Stimulated activated naive CD8-positive, alpha-beta T cell treated with anti-CD3 and anti-CD28 coated beads, Interleukin-15, Interleukin-2, amounts not matched to agents 100 U/mL and 50 U/mL, for 24 hours (primary cell): Measurements from ENCODE around the gene SLC35F3.

Experiments
- ATAC-seq: fragments of 150-1000 bp; cut with Tn5 transposase; one replicate; pipeline ENCODE4 v1.10.0; 2021
- DNase-seq: peaks from one replicate; pipeline ENCODE4 v3.0.0; 2021

Gene SLC35F3

DNA sequence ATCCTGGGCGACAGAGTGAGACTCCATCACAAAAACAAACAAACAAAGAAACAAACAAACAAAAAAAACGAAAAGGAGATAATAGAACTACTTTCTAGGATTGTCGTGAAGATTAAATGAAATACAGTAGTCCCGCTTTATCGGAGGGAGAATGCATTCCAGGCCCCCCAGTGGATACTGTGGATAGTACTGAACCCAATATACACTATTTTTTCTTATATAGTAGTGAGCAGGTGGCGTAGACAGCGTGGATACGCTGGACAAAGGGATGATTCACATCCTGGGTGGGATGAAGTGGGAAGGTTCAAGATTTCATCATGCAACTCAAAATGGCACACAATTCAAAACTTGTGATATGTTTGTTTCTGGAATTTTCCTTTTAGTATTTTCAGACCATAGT is 8.0 kb downstream of the SLC35F3 start:
- DNase-seq (no peak), ATAC-seq (no peak)

DNA sequence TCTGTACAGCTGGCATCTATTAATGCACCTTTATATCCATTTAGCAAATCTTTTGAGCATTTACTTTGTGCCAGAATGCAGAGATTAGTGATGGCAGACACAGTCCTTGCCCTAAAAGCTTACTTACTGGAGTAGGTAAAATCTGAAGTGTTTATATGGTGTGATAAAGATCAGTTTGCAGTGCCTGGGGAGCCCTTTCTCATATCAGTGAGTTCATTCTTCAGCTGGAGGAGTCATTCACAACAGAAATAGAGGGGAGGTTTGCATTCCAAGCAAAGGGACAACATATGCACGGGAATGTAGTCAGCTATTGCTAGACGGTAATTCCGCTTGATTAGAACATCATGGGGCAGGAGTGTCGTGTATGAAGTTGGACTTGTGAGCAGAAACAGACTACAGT is 8.4 kb downstream of the SLC35F3 start:
- no peak for DNase-seq
- no peak for ATAC-seq

DNA sequence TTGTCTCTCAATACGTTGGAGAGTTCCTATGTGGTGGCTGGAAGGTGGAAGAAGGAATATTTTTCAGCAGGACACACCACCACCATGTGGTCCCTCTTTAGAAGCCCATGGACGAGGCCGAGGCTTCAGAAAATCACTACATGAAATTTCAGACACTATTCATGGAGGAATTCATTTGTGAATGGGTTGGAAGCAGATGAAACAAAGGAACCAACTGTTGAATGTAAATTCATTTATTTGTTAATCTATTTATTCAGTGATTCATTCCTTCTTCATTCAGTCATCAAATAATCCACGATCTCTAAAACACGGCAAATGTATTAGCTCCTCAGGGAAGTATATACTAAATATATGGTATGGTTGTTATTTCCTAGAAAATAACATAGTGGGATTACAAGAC is 12.2 kb downstream of the SLC35F3 start:
- DNase-seq (no peak), ATAC-seq (no peak)

DNA sequence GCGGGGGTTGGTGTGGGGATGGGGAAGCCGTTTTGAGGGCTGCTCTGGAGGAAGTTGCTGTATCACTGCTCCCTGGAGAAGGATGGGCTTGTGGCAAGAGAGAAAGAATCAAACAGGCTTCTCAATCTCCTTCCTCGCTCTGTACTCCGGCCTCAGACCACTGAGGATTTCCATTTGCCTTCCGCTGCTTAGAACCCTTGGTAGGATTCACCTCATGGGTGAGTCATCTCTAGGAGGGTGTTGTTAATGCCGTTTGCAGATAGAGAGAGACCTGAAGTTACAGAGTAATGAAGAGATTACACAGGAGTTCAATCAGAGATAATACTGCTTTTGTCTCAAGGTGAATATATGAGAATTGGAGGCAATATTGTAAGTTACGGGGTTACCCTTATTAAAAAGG is 15.3 kb downstream of the SLC35F3 start:
- DNase-seq (no peak), ATAC-seq (no peak)

DNA sequence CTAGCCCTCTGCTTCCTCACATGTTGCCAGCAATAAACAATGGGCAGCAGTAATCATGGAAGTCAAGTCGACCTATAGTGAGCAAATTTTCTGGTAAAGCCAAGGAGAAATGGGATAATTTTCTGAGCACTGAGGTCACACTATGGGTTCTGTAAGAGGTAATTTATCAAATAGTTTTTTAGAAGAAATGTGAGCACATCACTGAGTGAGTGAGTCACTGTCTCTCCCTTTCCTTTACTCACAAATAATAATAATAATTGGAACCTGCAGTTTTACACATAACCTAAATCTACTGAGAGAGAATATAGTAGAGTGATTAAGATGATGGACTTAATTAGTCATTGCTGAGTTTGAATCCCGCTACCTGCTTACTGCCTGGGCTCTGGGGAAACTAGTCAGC is 23.6 kb downstream of the SLC35F3 start:
- DNase-seq = no peak
- ATAC-seq = no peak

DNA sequence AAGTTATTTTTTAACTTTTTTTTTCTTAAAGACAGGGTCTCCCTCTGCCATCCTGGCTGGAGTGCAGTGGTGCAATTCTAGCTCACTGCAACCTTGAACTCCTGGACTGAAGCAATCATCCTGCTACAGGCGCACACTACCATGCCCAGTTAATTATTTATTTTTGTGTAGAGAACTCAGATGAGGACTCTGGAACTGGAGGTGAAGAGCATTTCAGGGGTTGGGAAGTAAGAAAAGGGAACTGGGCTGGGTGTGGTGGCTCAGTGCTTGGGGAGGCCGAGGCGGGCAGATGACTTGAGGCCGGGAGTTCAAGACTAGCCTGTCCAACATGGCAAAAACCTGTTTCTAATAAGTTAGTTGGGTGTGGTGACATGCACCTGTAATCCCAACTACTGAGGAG is 28.9 kb downstream of the SLC35F3 start:
- no peak for DNase-seq
- no peak for ATAC-seq

DNA sequence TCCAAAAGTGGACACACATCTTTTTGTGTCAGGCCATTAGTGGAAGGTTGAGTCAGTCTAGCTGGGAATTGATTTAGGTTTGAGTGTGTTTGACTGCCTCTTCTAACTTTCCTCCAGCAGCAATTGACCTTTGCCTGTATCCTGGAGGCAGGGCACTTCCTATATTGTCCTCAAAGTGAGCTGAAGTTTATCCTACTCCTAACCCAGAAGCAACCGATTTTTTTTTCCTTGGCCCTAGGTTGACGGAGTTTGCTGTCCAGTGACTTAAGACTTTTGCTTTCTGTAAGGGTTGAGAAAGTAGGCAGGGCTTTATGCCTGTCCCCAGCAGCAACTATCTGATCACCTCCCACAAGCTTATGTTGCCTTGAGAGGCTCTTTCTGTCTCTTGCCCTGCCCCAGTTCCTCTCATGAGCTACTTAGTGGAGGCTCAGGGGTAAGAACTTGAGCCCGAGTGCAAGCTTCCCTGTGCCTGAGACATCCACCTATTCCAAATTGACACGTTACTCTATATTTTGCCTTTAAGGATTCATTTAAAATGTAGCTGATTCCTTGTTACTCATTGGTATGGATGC is 30.9 kb downstream of the SLC35F3 start:
- DNase-seq = no peak
- ATAC-seq = no peak

DNA sequence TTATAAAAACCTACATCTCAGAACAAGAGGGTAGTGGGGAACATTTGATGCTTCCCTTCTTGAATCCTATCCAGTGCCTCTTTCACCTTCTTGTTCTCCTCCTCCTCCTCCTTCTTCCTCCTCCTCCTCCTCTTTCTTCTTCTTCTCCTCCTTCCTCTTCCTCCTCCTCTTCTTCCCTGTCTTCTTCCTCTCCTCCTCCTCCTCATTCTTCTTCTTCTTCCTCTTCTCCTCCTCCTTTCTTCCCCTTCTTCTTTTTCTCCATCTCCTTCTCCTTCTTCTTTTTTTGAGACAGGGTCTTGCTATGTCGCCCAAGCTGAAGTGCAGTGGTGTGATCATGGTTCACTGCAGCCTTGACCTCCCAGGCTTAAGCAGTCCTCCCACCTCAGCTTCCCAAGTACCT is 31.9 kb downstream of the SLC35F3 start:
- no peak for DNase-seq
- ATAC-seq = no peak

DNA sequence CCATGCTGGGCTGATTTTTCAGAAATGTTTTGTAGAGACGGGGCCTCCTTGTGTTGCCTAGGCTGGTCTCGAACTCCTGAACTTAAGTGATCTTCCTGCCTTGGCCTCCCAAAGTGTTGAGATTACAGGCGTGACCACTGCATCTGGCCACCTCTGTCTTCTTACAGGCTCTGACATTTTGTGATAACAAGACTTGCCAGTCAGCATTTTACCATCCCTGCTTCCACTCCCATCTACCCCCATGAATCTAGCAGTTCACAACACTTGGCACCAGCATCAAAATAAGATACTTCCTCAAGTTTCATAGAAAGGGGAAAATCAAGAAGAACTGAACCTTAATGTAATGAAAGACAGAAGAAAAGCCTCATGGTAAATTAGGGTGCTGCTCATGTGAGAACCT is 32.4 kb downstream of the SLC35F3 start:
- ATAC-seq (no peak), DNase-seq (no peak)

DNA sequence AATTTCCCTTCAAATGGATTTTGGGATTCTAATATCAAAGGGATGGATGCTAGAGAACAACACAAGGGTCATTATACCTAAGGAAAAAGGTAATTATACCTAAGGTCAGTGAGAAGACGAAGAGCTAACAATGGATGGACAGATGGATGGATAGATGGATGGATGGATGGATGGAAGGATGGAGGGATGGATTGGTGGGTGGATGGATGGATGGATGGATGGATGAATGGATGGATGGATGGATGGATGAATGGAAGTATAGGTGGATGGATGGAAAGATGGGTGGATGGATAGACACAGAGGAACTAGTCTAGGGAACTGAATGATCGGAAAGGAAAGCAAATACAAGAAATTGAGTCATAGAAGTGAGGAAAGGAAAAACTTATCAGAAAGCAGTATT is 34.0 kb downstream of the SLC35F3 start:
- no peak for DNase-seq
- no peak for ATAC-seq

DNA sequence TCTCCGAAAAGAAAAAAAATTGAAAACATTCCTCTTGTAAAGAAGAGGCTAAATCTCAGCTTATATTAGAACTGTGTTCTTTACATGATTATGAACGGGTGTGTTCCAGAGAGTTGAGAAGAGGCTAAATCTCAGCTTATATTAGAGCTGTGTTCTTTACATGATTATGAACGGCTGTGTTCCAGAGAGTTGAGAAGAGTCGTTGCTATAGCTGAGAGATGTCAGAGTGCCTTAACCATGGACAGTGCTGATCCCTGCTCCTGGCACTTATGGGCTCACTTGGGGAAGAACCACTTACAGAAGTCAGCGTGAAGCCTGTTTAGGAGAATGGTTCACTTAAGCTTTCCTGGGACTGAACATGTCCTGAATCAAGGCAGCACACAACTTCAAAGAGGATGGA is 35.0 kb downstream of the SLC35F3 start:
- DNase-seq = no peak
- no peak for ATAC-seq

DNA sequence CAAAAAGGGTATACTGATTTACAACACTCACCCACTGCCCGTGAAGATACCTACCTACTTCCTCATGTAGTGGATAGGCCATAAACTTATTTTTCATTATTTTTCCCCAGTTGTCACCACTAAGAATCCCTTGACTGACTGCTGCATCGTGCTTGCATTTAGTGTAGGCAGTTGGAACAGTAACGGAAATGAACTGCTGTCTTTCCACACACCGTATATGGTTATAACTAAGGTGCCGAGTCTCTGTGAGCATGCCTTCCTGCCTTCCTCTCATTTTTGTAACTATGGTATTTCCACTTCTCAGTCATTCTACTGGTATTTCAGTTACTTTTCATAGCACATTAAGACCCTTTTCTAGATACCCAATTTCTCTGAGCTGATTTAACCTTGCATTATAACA is 36.4 kb downstream of the SLC35F3 start:
- DNase-seq (no peak), ATAC-seq (no peak)

DNA sequence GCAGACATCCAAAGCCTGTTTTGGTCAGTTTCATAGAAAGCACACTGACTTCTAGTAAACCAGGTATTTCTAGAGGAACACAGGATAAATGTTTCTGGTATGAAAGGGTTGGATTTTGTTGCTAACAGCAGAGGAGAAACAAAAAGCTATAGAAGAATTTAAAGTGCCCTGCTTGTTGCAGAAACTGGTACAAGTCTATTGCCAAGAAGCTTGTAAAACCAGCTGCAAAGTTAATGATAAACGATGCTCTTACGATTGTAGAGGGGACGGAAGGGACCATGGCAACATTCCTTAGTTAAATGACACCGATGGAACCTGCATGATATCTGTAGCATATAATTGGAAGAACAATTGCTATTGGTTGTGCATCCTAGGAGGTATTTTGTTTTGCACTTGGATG is 40.1 kb downstream of the SLC35F3 start:
- DNase-seq (no peak), ATAC-seq (no peak)

DNA sequence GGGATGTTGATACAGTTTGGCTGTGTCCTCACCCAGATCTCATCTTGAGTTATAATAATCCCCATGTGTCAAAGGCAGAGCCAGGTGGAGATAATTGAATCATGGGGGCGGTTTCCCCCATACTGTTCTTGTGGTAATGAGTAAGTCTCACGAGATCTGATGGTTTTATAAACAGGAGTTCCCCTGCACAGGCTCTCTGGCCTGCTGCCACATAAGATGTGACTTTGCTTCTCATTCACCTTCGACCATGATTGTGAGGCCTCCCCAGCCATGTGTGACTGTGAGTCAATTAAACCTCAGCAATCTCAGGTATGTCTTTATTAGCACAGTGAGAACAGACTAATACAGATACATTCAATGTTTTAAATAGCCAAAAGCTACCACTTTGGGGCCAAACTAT is 41.1 kb downstream of the SLC35F3 start:
- DNase-seq (no peak), ATAC-seq (no peak)

DNA sequence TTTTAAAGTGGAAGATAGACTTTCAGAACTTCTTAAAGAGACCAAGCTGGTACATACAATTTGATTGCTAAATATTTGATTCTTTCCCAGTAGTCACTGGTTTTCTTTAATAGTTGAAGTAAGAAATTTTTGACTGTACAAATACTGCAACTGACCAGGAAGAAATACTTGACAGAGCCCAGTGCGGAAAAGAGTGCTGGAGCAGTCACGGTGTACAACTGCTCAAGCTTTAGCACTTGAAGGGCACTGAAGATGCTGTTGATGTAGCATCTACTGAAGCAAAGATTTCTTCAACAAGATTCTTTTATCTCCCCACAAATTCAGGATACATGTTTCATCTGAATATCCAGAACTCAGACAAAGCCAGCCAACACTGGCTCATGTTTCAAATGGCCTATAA is 41.5 kb downstream of the SLC35F3 start:
- no peak for ATAC-seq
- no peak for DNase-seq

DNA sequence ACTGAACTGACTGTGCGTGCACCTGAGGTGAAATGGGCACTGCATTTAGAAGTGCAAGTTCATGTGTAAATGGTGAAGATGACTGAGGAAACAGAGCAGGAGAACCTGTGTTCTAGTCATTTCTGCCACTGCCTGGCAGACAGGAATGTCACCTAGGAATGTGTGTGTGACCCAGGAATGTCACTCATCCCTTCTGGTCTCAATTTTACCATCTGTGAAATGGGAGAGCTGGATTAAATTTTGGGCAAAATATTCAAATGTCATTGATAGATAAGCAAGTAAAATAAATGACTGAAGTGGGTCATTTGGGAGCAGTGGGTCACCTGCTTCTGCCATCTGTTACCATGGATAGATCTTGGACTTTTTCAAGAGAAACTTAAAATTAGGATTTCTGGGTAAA is 42.2 kb downstream of the SLC35F3 start:
- ATAC-seq = no peak

DNA sequence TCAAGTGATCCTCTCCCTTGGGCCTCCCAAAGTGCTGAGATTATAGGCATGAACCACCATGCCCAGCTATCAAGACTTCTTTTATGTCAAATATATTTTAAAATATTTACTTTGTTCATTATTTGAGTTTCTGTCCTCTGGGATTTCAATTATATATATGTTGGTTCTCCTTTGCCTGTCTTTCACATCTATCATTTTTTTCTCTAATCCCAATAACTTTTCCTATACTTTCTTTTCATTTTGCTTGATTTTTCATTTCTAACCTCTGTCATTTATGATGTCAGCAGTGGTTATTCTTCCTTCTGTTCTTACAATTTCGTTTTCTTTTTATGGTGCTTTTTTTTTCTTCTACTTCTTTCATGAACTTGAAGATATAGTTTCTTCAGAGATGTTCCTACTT is 47.3 kb downstream of the SLC35F3 start:
- no peak for ATAC-seq
- DNase-seq = no peak

More for the DNA sequence above, 42.2 kb downstream of the SLC35F3 start:
- DNase-seq = no peak

DNA sequence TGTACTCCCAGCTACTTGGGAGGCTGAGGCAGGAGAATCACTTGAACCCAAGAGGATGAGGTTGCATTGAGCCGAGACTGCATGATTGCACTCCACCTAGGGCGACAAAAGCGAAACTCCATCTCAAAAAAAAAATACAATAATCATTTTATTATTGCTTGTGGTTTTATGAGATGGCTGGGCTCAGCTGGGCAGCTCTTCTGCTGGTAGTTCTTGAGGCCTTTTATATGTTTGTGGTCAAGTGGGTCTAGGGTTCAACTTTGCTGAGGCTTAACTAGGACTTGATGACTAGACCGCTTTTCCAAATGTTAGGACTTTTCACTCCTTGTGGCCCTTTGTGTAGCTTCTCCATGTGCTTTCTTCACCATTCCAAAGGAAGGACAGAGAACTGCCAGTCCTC is 53.2 kb downstream of the SLC35F3 start:
- DNase-seq (no peak), ATAC-seq (no peak)

DNA sequence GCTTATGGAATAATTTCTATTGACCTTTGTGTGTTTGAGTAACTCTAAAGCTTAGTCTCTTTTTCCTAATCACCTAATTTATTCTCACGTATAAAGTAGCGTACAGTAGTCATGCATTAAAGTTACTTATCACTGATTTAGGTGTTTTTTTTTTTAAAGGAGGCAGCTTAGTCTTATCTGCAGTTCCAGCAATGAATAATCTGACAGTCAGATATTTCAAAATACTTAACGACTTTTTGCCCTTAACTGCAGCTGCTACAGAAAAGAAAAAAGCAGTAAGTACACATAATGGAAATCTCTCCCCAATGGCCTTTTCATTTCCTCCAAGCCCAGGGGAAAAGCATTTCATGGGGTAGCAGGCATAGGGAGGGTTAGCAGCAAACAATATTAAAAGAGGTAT is 54.6 kb downstream of the SLC35F3 start:
- DNase-seq = no peak

DNA sequence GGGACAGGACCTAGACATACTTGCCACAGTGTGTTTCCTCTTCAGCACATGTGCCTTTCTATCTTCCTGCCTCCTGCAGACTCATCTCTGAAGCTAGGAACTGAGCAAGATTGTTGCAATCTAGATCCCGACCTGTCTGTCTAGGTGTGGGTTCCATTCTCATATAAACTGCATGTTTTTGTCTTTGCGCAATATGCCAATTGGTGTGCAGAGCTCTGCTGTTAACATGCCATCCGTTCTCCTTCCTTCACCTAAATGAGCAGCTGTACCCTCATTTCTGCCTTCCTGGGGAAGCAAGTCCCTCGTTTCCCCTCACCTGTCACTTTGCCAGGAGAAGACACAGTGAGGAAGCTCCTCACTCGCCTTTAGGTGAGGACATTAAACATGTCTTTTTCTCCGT is 55.5 kb downstream of the SLC35F3 start:
- no peak for ATAC-seq
- DNase-seq = no peak

More for the DNA sequence above, 54.6 kb downstream of the SLC35F3 start:
- no peak for ATAC-seq

DNA sequence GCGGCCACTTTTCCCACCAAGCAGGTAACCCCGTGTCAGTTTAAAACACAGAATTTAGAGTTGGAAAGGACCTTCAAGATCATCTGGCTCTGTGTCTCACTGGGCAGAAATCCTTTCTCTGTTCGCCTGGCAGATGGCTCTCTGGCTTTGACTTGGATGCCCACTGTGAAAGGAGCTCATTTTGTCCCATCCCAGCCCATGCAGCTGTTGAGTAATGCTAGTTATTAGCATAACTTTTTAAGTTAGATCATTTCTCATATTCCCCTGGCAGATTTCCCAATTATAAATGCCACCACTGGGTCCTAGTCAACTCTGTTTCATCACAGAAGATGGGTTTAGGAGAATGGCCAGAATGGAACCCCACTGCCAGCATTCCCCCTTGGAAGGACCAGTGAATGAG is 55.9 kb downstream of the SLC35F3 start:
- DNase-seq (no peak), ATAC-seq (no peak)

DNA sequence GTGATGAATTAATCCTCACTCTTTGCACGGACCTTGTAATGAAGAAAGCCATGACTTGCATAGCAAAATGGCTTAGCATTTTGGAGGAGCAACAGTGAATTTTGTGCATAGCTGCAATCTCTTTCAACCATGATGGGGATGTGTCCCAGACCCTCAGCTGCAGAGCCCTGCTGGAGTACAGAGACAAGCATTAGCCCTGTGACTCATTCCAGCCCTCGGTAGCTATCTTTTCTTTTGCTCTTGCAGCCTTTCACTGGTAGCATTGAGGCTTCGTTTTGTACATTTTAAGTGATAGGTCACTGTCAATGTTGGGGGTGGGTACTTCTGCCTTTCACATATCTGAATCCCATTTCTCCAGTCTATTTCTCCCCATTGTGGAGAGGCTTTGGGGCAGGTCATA is 58.4 kb downstream of the SLC35F3 start:
- no peak for DNase-seq
- no peak for ATAC-seq

DNA sequence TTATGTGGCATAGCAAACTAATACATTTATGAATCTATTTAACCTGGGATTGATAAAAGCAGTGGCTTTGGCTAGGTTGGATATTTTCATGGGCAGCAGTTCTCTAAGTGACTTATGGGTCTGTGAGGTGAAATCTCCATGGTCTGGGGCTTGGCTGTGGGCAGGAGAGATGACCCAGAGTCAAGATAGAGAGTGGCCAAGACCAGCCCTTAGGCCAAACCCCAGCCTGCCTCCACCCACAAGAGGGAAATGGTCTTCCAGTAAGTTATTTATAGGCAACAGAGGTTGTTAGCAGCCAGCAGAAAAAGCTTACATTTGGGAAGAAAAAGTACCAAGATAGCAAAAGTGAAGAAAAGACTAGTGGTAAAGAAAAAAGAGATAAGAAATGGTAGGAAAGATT is 61.4 kb downstream of the SLC35F3 start:
- DNase-seq (no peak), ATAC-seq (no peak)

DNA sequence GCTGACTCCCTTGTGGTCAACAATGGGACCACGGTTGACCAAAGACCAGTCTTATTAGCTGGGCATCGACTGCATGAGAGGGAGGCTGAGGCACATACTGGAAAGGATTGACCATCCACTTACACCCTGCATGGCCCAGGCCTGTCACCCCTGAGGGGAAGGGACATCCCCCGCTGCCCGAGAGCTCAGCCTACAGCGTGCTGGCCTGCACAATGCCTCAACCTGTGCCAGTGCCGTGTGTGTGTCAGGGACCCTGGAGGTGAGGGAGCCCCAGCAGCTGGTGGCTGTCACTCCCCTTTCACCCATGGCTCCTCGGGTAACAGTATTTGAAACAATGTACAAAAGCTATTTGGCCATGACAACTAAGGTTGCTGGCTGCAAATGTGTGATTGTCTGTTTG is 67.3 kb downstream of the SLC35F3 start:
- DNase-seq (no peak), ATAC-seq (no peak)

DNA sequence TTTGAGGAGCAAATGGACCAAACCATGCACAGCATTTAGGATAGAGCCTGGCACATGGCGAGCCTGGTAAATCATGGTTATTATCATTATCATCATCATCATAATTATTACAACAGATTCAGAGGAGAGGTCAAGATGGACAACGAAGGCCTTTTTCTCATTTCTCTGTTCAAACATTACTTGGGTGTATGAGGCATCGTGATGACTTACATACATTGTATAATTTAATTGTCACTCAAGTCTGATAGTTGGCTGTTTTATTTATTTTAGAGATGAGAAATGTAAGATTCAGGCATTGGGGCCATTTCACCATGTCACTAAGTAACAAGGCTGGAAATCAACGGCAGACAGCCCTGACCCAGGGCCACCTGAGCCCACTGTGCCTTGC is 68.1 kb downstream of the SLC35F3 start:
- DNase-seq = no peak
- ATAC-seq = no peak
